Pons (tissue), 1 donor: Measurements from ENCODE around the gene MYRIP.
A peak's percentile ranks its signal among the peaks of the same experiment; 100 is the strongest.

Source experiments
- DNase-seq: peaks from one replicate; pipeline ENCODE4 v3.0.0-alpha.2; 2016; ENCODE audit warnings: low spot score

MYRIP gene

GRCh38 chr3:39907981-39908380 is 98.6 kb downstream of the MYRIP start:
- peak; percentile 12 for DNase-seq

GRCh38 chr3:39910135-39910534 is 100.7 kb downstream of the MYRIP start:
- no peak for DNase-seq

DNA sequence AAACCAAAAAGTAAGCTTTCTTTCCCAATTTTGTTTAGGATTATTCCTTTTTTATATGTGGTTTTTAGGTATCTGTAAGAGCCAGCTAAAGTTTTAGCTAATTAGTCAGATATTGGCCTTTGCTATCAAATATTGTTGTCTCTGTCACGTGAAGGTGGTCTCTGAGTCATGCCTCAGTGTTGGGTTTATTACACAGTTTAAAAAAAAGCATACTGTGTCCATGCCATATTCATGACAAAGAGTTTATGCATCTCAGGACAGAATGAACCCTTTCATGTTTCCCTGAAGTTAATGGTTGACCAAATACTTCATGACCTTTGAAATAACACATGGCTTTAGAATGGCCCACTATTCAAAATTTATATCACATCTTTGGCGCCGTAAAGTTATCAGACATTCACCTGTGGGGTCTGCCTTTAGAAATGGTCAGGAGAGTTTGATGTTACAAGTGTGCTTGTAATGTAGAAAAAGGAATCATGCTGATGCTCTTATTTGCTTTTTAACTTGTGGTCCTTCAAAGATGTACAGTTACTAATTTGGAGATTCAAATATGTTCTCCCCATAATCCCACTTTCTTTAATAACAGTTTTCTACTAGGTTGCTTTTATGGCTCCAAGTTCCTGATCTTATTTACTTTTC is 101.5 kb downstream of the MYRIP start:
- no peak for DNase-seq

DNA sequence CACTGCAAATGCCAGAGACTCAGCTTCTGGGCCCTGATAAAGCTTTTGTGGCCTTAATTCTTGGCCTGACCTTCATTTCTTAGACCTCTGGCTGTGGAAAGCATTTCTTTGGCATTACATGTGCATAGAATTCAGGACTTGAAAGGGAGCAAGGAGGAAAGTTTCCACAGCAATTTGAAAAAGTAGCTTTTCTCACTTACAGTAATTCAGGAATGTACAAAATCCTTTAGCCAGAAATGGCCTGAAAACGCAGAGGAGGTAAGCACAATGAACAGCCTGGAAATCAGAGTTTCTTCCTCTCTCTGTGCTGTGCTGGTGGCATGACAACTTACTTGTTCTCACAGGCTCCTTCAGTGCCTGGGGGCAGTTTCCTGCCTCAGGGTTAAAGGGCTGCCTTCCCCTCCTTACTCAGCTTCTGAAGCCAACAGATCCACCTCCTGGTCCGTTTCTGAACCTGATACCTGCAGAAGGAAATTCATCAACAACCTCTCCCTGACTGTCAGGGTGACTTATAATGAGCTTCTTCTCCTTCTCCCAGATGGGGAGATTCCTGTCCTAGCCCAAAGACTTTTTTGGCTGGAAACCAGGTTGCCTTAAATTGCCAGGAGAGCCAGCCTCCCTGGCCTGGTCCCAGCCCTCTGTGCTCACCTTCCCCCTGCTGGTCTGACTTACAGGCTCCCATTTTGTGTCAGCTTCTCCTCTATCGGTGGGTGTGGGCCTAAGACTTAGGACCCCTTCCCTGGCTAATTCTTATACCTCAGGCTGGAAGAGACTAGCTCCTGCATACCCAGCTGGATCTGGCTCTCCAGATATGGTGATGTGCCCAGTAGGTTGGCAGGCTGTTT is 102.3 kb downstream of the MYRIP start:
- peak; percentile 16 for DNase-seq

GRCh38 chr3:39915027-39915426 is 105.6 kb downstream of the MYRIP start:
- no peak for DNase-seq

DNA sequence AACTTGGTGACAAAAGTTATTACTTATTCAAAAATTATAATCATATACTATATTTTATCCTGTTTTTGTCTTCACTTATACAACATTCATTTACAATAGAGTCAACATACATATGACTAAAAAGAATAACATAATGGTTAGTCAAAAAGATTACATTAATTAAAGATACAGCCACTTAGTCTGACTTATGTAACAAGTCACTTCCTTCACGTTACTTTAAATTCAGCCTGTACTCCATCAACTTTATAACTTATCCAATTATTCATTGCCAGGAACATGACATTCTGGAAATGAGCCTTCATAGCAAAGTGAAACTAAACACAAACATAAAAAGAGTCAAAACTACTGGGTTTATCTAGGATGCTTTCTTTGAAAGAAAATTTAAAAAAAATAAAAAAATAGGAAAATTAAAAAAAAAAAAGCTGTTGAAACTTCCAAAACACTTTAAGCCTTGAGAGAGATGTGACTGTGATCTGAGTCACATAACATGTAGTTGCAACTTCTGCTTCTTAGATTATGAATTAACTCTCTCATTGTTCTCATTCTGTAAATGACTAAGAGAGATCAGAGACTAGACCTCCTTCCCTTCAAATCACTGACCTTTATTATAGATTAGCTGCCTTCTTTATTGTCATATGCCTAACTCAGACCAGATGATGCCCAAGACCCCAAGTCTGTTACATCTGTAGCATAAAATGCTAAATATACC is 107.8 kb downstream of the MYRIP start:
- no peak for DNase-seq

- no peak for DNase-seq
These were observed 109.9 kb downstream of the MYRIP start for GRCh38 chr3:39919281-39919680.

DNA sequence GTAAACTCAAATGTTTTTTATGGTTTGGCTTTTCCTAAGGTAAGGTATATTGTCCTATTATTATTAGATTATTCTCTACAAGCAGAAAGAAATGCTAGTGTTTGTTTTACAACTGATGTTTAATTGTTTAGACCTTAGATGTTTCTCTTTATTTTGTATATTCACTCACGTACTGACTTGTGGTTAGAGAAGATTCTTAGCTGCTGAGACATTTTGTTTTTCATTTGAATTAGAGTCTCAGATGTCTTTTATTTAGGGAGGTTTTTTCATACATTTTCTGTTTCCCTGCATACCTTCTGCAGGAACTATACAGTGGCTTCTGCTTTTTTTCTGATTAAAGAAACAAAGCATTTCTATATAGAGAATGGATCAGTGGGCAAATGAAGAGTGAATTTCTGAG is 110.9 kb downstream of the MYRIP start:
- no peak for DNase-seq

GRCh38 chr3:39927479-39927878 is 118.1 kb downstream of the MYRIP start:
- peak; percentile 20 for DNase-seq

- DNase-seq, result no peak
These were observed 124.7 kb downstream of the MYRIP start for GRCh38 chr3:39933986-39934693.

- no peak for DNase-seq
These were observed 125.3 kb downstream of the MYRIP start for GRCh38 chr3:39934696-39935095.

DNA sequence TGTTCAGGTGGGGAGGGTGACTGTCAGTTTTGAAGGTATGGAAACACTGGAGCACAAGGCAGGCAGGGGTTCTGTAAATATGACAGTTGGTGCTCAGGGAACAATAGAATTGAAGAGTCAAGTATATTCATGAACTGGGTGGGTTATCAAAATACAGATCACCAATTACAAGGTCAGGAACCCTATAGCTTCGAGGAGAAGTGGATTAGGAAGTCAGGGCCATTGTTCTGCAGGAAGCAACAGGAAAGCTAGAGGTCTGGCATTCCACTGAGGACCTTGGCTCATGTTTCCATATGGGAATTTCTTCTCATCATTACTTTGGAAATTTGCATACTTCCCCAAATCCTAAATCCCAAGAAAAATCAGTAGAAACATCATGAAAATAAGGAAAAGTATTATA is 125.9 kb downstream of the MYRIP start:
- DNase-seq, result no peak

- DNase-seq, result no peak
These were observed 127.4 kb downstream of the MYRIP start for GRCh38 chr3:39936848-39937247.

DNA sequence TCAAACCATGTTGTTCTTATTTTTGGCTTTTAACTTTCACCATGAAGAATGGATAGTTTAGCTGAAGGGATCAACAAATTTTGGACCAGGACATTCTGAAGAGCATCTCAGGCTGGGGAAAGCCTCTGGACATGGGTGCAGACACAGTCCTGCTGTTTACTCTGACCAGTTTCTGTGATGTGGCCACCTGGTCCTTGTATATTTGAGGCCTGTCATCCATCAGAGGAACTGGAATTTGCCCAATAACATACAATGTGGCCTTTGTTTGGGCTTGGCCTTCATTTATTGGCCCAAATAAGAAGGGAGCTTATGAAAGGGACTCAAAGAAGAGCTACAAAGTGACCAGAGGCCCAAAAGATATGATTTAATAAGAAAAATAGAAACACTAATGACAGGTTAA is 127.9 kb downstream of the MYRIP start:
- DNase-seq, result peak; percentile 98

DNA sequence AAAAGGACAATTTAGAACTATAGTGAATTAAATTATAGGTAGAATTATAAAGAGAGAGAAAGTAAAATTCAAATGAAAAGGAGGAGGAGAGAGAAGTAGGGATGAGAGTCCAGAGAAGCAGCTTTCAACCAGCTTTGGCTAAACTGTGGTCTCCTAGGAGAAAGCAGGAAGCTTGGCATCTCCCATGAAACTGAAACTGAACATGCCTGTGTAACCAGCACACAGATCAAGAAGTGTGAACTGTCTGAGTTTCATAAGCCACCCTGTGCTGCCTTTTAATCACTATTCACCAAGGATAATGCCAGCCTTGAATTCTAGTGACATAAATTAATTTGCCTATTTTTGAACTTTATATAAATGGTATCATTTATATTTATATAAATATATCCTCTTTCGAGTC is 128.5 kb downstream of the MYRIP start:
- DNase-seq, result peak; percentile 51

- DNase-seq, result no peak
These were observed 132.5 kb downstream of the MYRIP start for GRCh38 chr3:39941931-39942330.

DNA sequence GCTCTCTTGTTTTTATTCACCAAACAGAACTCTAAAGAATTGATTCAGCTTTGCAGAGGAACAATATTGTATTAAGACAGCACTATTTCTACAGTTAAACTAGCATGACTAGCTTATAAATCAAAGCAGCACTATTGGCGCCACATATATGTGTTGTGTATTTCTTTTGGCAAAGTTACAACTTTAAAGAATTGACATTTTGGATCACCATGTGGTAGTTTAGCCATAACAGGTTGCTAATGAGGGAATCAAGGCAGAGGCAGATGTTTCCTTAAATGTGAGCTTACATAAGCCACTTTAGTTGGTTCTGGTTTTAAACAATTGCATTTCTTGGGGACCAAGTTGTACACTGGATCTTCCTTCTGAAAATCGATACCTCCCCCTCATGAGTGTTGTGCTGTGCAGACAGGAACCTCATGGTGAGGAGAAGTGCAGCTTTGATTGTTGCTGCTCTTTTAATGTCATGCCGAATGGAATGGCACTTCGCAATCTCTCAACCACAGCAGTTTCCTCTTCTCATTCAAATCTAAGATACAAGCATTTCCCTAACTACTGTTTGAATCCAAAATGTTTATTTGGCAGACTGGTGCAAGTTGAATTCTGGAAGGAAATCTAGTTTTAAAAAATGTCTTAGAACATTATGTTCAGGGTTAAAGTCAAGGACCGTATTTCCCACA is 151.2 kb downstream of the MYRIP start:
- DNase-seq, result no peak

DNA sequence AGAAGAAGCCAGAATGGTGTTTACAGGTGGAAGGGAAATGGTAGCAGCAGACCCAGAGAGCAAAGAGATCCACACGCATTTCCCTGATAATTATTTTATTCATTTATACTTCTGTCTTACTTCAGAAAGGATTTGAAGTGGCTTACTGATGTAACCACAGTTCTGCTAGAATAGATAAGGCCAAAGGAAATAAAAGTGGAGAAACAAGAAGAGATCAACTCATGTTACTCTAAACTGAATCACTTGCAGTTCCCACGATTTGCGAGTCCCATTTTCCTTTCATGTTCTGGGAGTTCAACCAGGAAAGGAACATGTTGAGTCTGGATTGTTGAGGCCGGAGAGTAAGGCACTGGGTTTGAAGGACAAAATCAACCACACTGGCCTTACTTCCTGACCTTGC is 151.8 kb downstream of the MYRIP start:
- no peak for DNase-seq

DNA sequence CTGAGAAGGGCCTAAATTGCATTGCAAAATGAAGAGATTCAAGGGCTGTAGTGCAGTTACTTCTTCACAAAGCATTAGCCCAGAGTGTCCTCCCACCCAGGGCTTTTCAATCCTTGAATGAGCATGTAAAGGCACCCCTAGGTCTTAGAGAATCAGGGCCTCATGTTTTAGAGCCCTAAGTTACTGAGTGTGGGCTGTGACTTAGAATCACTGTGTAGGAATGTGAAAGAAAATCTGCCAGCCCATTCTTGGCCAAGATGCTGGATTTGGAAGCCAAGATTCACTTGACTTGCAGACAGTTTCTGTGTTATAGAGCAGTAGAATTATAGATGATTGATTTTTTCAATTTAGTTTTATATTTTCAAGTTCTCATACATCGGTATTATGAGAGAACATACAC is 153.2 kb downstream of the MYRIP start:
- DNase-seq, result no peak

DNA sequence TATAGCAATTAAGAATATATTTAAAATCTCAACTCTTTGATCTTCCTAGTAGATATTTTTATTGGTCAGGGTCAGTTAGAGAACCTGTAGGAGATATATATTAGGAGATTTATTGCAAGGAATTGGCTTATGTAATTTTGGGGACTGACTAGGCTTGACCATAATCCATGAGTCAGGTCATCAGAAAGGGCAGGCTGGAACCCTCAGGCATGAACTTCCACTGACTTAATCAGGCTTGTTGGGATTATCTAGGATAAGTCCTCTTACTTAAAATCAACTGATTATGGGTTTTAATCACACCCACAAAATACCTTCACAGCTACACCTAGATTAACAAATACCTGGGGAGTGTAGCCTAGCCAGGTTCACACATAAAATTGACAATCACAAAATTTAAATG is 156.1 kb downstream of the MYRIP start:
- no peak for DNase-seq

- DNase-seq, result no peak
These were observed 156.6 kb downstream of the MYRIP start for GRCh38 chr3:39965997-39966396.

DNA sequence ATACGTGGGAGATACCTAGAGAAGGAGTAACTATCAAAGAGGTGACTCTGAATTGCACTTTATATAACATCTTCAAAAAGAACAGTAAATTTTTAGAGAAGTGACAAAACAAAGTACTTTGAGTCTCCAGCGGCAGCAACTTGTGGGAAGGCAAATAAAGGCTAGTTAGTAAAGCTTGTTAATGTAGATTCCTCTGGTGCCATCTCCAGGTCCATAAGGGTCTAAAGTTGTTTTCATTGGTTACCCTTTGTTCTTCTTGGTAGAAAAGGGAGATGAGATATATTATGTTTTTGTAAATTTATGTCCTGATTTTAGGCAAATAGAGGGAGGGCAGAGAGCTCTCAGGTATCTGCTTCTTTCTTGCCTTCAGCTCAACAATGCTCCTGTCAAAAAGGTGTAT is 161.6 kb downstream of the MYRIP start:
- DNase-seq, result peak; percentile 52
